ENCODE data around the gene SLC44A1.

Gene SLC44A1

GRCh38 chr9:105296445-105296844, 52.0 kb downstream of the SLC44A1 start:
- H3K27ac ChIP-seq, result no peak overlapping the region
- no peaks in the 10 kb centered on the region for H3K27me3 ChIP-seq (ENCODE audit: insufficient read depth, low read depth)
- peaks cover 55% of the 10 kb centered on the region for H3K4me1 ChIP-seq (ENCODE audit: low read depth, poor library complexity, severe bottlenecking)
- peaks cover 66% of the 10 kb centered on the region for H3K79me2 ChIP-seq (ENCODE audit: insufficient read depth, low read depth)
- H4K20me1 ChIP-seq (ENCODE audit: insufficient read depth), result no peaks in the 10 kb centered on the region; the same call in 1 of the 2 replicates
- no peak overlapping the region for H3K9ac ChIP-seq
- H3K4me3 ChIP-seq (IDR thresholded peaks at IDR 0.05; ENCODE audit: insufficient read depth, low read depth, low read length), result no peak overlapping the region
- no peaks in the 10 kb centered on the region; the same call in 1 of the 2 replicates for H3K36me3 ChIP-seq (ENCODE audit: insufficient read depth)
- H2AFZ ChIP-seq (ENCODE audit: low read depth), result no peak overlapping the region
- no peak for TF ChIP-seq CTCF (conservative IDR thresholded peaks at IDR 0.05; ENCODE audit: low read depth, low read length)
- no peak overlapping the region for H3K4me2 ChIP-seq

GRCh38 chr9:105296877-105297287, 52.4 kb downstream of the SLC44A1 start:
- H3K4me1 ChIP-seq (ENCODE audit: low read depth, poor library complexity, severe bottlenecking), result peaks cover 55% of the 10 kb centered on the region
- no peak overlapping the region for H3K4me2 ChIP-seq
- no peak overlapping the region for H3K9ac ChIP-seq
- peaks cover 2% of the 10 kb centered on the region; the same call in 1 of the 2 replicates for H3K36me3 ChIP-seq (ENCODE audit: insufficient read depth)
- no peak for TF ChIP-seq CTCF (conservative IDR thresholded peaks at IDR 0.05; ENCODE audit: low read depth, low read length)
- no peaks in the 10 kb centered on the region for H3K27me3 ChIP-seq (ENCODE audit: insufficient read depth, low read depth)
- peaks cover 61% of the 10 kb centered on the region for H3K79me2 ChIP-seq (ENCODE audit: insufficient read depth, low read depth)
- no peak overlapping the region for H2AFZ ChIP-seq (ENCODE audit: low read depth)
- no peak overlapping the region for H3K4me3 ChIP-seq (IDR thresholded peaks at IDR 0.05; ENCODE audit: insufficient read depth, low read depth, low read length)
- no peak overlapping the region for H3K27ac ChIP-seq
- no peaks in the 10 kb centered on the region; the same call in 1 of the 2 replicates for H4K20me1 ChIP-seq (ENCODE audit: insufficient read depth)

GRCh38 chr9:105297442-105298075, 53.1 kb downstream of the SLC44A1 start:
- H3K27me3 ChIP-seq (ENCODE audit: insufficient read depth, low read depth), result no peaks in the 10 kb centered on the region
- peaks cover 50% of the 10 kb centered on the region for H3K4me1 ChIP-seq (ENCODE audit: low read depth, poor library complexity, severe bottlenecking)
- H4K20me1 ChIP-seq (ENCODE audit: insufficient read depth), result no peaks in the 10 kb centered on the region; the same call in 1 of the 2 replicates
- no peak overlapping the region for H3K9ac ChIP-seq
- no peak overlapping the region for H3K27ac ChIP-seq
- no peak overlapping the region for H3K4me3 ChIP-seq (IDR thresholded peaks at IDR 0.05; ENCODE audit: insufficient read depth, low read depth, low read length)
- no peak overlapping the region for H2AFZ ChIP-seq (ENCODE audit: low read depth)
- peaks cover 55% of the 10 kb centered on the region for H3K79me2 ChIP-seq (ENCODE audit: insufficient read depth, low read depth)
- H3K4me2 ChIP-seq, result no peak overlapping the region
- peaks cover 4% of the 10 kb centered on the region; the same call in 1 of the 2 replicates for H3K36me3 ChIP-seq (ENCODE audit: insufficient read depth)
- TF ChIP-seq CTCF (conservative IDR thresholded peaks at IDR 0.05; ENCODE audit: low read depth, low read length), result no peak

- H3K27me3 ChIP-seq (ENCODE audit: insufficient read depth, low read depth), result no peaks in the 10 kb centered on the region
- no peak overlapping the region for H3K4me3 ChIP-seq (IDR thresholded peaks at IDR 0.05; ENCODE audit: insufficient read depth, low read depth, low read length)
- no peak overlapping the region for H3K9ac ChIP-seq
- peaks cover 4% of the 10 kb centered on the region; the same call in 1 of the 2 replicates for H3K36me3 ChIP-seq (ENCODE audit: insufficient read depth)
- no peak overlapping the region for H2AFZ ChIP-seq (ENCODE audit: low read depth)
- peaks cover 38% of the 10 kb centered on the region; the same call in 1 of the 2 replicates for H3K79me2 ChIP-seq (ENCODE audit: insufficient read depth, low read depth)
- no peak overlapping the region for H3K4me2 ChIP-seq
- no peak for TF ChIP-seq CTCF (conservative IDR thresholded peaks at IDR 0.05; ENCODE audit: low read depth, low read length)
- H4K20me1 ChIP-seq (ENCODE audit: insufficient read depth), result no peaks in the 10 kb centered on the region; the same call in 1 of the 2 replicates
- no peak overlapping the region for H3K27ac ChIP-seq
- H3K4me1 ChIP-seq (ENCODE audit: low read depth, poor library complexity, severe bottlenecking), result peaks cover 32% of the 10 kb centered on the region
These were observed 54.9 kb downstream of the SLC44A1 start for GRCh38 chr9:105299190-105299854.
